ENCODE measurements around the gene DPT. TPM values are rescaled to one million over a fixed set of nuclear protein-coding genes. Genes with fewer than 3 reads are reported as not detected.

DPT gene
- polyA plus RNA-seq, 3 donors: not detected

DNA sequence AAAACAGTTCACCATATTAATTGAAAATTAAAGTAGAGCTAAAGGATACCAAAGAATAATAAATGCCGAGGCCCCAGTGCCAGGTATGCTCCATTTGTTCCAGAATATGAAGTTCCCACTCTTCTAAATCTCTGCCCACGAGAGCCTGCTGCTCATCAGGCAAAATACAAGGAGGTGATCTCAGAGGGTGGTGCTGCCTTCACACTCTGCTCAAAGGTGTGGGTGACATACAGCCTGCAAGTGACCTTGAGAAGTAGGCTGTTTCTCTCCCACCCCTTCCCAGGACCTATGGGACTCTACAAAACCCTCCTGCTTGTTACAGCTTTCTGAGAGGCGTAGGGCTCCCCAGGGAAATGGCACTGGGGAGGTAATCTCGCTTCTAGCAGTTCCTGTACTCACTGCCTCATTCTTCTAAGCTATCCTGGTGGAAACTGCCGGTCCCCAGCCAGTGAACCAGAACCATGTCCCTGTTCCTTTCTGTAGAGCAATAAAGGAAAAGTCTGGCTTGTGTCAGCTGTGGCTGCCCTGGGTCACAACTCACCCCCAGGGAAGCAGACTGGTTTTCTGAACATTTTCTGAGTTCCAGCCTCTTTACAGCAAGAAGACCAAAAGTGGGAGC lies 26.9 kb upstream of the DPT start:
- H3K27ac Mint-ChIP-seq: no peak overlapping the region

DNA sequence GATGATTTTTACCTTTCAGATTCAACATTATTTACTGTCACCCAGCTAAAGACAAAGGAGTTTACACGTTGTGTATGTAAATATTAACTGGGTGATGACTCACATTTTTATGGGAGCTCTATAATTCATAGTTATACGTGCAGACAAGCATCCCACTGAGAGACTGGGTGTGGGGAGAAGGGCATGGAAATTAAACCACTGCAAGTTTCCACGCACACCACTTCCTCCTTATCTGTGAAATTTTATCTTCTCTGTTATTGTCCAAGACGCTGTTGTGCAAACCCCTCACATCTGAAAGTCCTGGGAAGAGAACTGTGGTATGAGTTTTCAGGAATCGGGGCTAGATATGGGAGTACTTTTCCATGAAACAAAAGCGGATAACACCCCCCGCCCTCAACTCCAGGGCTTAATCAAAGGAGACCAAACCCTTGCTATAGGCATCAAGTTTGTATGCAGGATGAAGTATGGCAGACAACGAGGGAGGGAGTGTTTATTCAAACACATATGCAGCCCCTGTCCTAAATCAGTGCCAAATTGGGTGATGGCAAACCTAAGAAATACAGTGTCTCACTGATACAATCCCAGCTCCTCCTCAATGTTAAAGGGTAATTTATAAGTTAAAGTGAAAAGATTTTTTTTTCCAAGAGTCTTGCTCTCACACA lies 23.3 kb upstream of the DPT start:
- Histone ChIP-seq H4K20me1 (ENCODE audit: insufficient read depth, low read length) (no peaks in the 10 kb centered on the region), H3K36me3 (replicated peaks in 1 of 2; ENCODE audit: control insufficient read depth in 1 of 2, insufficient read depth in 2 of 2, low read length in 2 of 2) (no peaks in the 10 kb centered on the region), H3K4me1 (ENCODE audit: control insufficient read depth in 1 of 2, insufficient read depth in 2 of 2, low read length in 2 of 2) (no peaks in the 10 kb centered on the region), H3K9me3 (replicated peaks in 1 of 2; ENCODE audit: control insufficient read depth in 1 of 2, insufficient read depth in 1 of 2, low read length in 2 of 2) (no peaks in the 10 kb centered on the region), H3K27me3 (ENCODE audit: control insufficient read depth in 2 of 2, insufficient read depth in 2 of 2, low read length in 2 of 2) (no peaks in the 10 kb centered on the region), H2AFZ (ENCODE audit: insufficient read depth, low read depth, low read length, poor library complexity, severe bottlenecking) (no peak overlapping the region), H3K79me2 (ENCODE audit: insufficient read depth, low read length) (no peaks in the 10 kb centered on the region), H3K27ac (ENCODE audit: low read depth in 1 of 2, low read length in 2 of 2) (no peak overlapping the region), H3K9ac (ENCODE audit: insufficient read depth, low read length, poor library complexity, severe bottlenecking) (no peak overlapping the region), H3K4me3 (replicated peaks in 1 of 3; ENCODE audit: low read depth in 2 of 3, low read length in 3 of 3) (no peak overlapping the region), H3K4me2 (replicated peaks; ENCODE audit: extremely low read depth, low read length, poor library complexity, severe bottlenecking) (no peak overlapping the region)
- H3K27ac Mint-ChIP-seq: no peak overlapping the region
- no peaks in the 10 kb centered on the region for H3K36me3 Mint-ChIP-seq
- H3K4me3 Mint-ChIP-seq: no peak overlapping the region
- H3K27me3 Mint-ChIP-seq (ENCODE audit: low read depth in 3 of 3): peaks cover 0 to 5% (median 1%) of the 10 kb centered on the region in 3 donors
- no peaks in the 10 kb centered on the region for H3K4me1 Mint-ChIP-seq
- no peak for DNase-seq
- WGBS (ENCODE audit: insufficient coverage): no CpG with 5 or more reads among the region's 8 CpGs
- TF ChIP-seq, protein P1, sequence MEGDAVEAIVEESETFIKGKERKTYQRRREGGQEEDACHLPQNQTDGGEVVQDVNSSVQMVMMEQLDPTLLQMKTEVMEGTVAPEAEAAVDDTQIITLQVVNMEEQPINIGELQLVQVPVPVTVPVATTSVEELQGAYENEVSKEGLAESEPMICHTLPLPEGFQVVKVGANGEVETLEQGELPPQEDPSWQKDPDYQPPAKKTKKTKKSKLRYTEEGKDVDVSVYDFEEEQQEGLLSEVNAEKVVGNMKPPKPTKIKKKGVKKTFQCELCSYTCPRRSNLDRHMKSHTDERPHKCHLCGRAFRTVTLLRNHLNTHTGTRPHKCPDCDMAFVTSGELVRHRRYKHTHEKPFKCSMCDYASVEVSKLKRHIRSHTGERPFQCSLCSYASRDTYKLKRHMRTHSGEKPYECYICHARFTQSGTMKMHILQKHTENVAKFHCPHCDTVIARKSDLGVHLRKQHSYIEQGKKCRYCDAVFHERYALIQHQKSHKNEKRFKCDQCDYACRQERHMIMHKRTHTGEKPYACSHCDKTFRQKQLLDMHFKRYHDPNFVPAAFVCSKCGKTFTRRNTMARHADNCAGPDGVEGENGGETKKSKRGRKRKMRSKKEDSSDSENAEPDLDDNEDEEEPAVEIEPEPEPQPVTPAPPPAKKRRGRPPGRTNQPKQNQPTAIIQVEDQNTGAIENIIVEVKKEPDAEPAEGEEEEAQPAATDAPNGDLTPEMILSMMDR (IDR thresholded peaks at IDR 0.05): no peak
- peaks cover 0 to 6% (median 0%) of the 10 kb centered on the region in 7 donors for H3K9me3 Mint-ChIP-seq
- intact Hi-C loops (cut with micrococcal nuclease): no loop called here

More for the DNA sequence above, 26.9 kb upstream of the DPT start:
- H3K4me1 Mint-ChIP-seq: no peaks in the 10 kb centered on the region
- WGBS (ENCODE audit: insufficient coverage): 80% methylated on average over 2 of the region's 5 CpGs
- intact Hi-C loops (cut with micrococcal nuclease): no loop called here
- TF ChIP-seq, protein P1 (IDR thresholded peaks at IDR 0.05): no peak
- no peaks in the 10 kb centered on the region for H3K79me2 ChIP-seq (ENCODE audit: insufficient read depth, low read length)
- DNase-seq: no peak
- peaks cover 0 to 3% (median 0%) of the 10 kb centered on the region in 7 donors for H3K9me3 Mint-ChIP-seq
- H3K27me3 ChIP-seq (ENCODE audit: control insufficient read depth in 2 of 2, insufficient read depth in 2 of 2, low read length in 2 of 2): no peaks in the 10 kb centered on the region
- H3K4me3 ChIP-seq (replicated peaks in 1 of 3; ENCODE audit: low read depth in 2 of 3, low read length in 3 of 3): no peak overlapping the region
- H3K4me1 ChIP-seq (ENCODE audit: control insufficient read depth in 1 of 2, insufficient read depth in 2 of 2, low read length in 2 of 2): no peaks in the 10 kb centered on the region
- no peaks in the 10 kb centered on the region for H3K36me3 ChIP-seq (replicated peaks in 1 of 2; ENCODE audit: control insufficient read depth in 1 of 2, insufficient read depth in 2 of 2, low read length in 2 of 2)
- no peak overlapping the region for H2AFZ ChIP-seq (ENCODE audit: insufficient read depth, low read depth, low read length, poor library complexity, severe bottlenecking)
- H3K27ac ChIP-seq (ENCODE audit: low read depth in 1 of 2, low read length in 2 of 2): no peak overlapping the region
- H3K9me3 ChIP-seq (replicated peaks in 1 of 2; ENCODE audit: control insufficient read depth in 1 of 2, insufficient read depth in 1 of 2, low read length in 2 of 2): no peaks in the 10 kb centered on the region
- no peak overlapping the region for H3K4me3 Mint-ChIP-seq
- no peaks in the 10 kb centered on the region for H4K20me1 ChIP-seq (ENCODE audit: insufficient read depth, low read length)
- no peak overlapping the region for H3K9ac ChIP-seq (ENCODE audit: insufficient read depth, low read length, poor library complexity, severe bottlenecking)
- peaks cover 0 to 5% (median 1%) of the 10 kb centered on the region in 3 donors for H3K27me3 Mint-ChIP-seq (ENCODE audit: low read depth in 3 of 3)
- H3K36me3 Mint-ChIP-seq: no peaks in the 10 kb centered on the region
- no peak overlapping the region for H3K4me2 ChIP-seq (replicated peaks; ENCODE audit: extremely low read depth, low read length, poor library complexity, severe bottlenecking)

Data from CD14-positive monocyte (primary cell).